ENCODE results near the gene CFAP70. TPM values are rescaled to one million over a fixed set of nuclear protein-coding genes. Genes with fewer than 3 reads are reported as not detected.

The CFAP70 gene
- 1 to 10 TPM; 1.9 to 3.4 TPM for total RNA-seq

DNA sequence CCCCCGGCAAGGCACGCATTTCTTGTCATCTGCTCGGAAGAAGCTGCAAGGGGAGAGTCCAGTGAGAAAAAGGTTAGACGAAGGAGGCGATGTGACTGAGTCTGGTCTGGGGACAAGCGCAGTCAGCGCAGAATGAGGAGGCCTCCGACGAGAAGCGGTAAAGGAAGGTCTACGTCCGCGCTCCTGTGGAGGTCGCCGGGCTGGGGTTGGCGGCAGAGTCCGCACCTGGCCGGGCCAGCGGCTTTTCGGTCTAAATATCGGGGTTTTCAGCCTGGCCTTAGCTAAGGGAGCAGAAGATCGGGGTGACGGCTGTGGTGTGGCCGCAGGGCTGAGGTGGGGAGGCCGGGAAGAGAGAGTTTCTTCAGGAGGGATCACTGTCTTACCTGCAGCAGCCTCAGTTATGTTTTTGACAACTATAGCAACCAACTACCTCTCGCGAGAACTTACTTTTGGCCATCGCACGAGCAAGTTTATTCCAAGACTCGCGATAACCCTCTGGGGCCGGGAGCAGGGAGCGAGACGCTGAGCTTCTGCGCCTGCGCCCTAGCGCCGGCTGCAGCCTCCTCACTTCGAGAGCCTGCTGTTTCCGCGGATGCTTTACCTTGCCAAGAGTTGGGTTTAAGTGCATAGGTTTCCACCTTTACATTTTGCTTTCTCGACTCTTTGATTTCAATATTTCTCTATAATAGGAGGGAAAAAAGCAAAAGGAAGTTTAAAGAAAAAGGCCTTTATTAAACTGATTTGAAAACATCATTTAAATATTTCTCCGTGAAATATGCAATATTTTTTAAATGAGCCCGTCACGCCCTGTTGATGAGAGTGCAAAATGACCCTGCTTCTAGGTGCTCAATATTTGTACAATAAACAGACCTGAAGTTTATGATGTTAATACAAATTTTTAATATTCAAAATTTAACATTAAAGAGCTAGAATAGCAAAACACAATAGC is at the start of gene CFAP70:
TSS of gene CFAP70 (minus strand) at position 534 of the 949 bp plus-strand sequence. CDS start 4,068 bp downstream, outside the sequence.
- peak within 1 kb of the TSS in 1 of 2 donors; percentile 31 for H3K27ac ChIP-seq
- ATAC-seq (ENCODE audit: insufficient number of reproducible peaks, low FRiP score, low read depth) (peak; percentile 86), DNase-seq (ENCODE audit: low spot score) (peak; percentile 66)
- H3K4me1 ChIP-seq (ENCODE audit: control insufficient read depth in 1 of 2, low read depth in 2 of 2), result peaks cover 6 to 7% of the 10 kb centered on the region in 2 donors
- no peaks in the 10 kb centered on the region for H3K9me3 ChIP-seq
- TF ChIP-seq CTCF (IDR thresholded peaks at IDR 0.05), result no peak
- H3K4me3 ChIP-seq, result peak within 1 kb of the TSS; percentile 85
- no peaks in the 10 kb centered on the region for H3K27me3 ChIP-seq (replicated peaks; ENCODE audit: insufficient read depth)
- no peaks in the 10 kb centered on the region for H3K36me3 ChIP-seq

DNA sequence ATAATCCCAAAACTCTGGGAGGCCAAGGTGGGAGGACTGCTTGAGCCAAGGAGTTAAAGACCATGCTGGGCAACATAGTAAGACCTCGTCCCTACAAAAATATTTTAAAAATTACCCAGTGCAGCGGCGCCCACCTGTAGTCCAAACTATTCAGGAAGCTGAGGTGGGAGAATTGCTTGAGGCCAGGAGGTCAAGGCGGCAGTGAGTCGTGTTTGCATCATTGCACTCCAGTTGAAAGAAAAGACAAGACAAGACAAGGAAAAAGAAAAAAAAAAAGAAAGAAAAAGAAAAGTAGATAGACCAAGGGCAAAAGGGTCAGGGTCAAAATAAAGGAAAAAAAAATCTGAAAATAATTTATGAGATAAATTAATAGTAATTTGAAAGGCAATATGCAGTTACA is 49.4 kb upstream of the CFAP70 start:
- Histone ChIP-seq H3K27ac (no peak overlapping the region), H3K36me3 (no peaks in the 10 kb centered on the region), H3K4me3 (no peak overlapping the region), H3K4me1 (ENCODE audit: control insufficient read depth in 1 of 2, low read depth in 2 of 2) (peaks cover 5 to 51% of the 10 kb centered on the region in 2 donors), H3K9me3 (no peaks in the 10 kb centered on the region), H3K27me3 (replicated peaks; ENCODE audit: insufficient read depth) (no peaks in the 10 kb centered on the region)
- no peak for ATAC-seq (ENCODE audit: insufficient number of reproducible peaks, low FRiP score, low read depth)
- TF ChIP-seq CTCF (IDR thresholded peaks at IDR 0.05), result no peak
- DNase-seq (ENCODE audit: low spot score), result no peak

DNA sequence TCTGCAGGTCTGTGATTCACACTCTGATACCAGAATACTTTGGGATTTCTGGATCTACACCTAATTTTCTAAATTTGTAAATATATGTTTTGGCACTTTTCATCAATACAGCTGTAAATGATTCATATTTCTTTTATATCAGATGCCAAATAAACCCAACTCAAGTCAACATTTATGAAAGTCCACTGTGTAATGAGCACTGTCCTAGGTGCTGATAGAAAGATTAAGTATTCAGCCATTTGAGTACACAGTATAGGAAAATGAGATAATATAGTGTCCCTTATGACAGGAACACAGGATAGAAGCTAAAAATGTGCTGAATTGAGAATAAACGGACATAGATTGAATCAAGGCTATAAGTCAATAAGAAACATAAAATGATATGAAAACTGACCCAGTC is 48.8 kb upstream of the CFAP70 start:
- H3K4me1 ChIP-seq (ENCODE audit: control insufficient read depth in 1 of 2, low read depth in 2 of 2), result peaks cover 3 to 50% of the 10 kb centered on the region in 2 donors
- no peak for TF ChIP-seq CTCF (IDR thresholded peaks at IDR 0.05)
- no peak for DNase-seq (ENCODE audit: low spot score)
- H3K9me3 ChIP-seq, result no peaks in the 10 kb centered on the region
- no peaks in the 10 kb centered on the region for H3K27me3 ChIP-seq (replicated peaks; ENCODE audit: insufficient read depth)
- no peak overlapping the region for H3K4me3 ChIP-seq
- no peak overlapping the region for H3K27ac ChIP-seq
- H3K36me3 ChIP-seq, result no peaks in the 10 kb centered on the region
- no peak for ATAC-seq (ENCODE audit: insufficient number of reproducible peaks, low FRiP score, low read depth)

DNA sequence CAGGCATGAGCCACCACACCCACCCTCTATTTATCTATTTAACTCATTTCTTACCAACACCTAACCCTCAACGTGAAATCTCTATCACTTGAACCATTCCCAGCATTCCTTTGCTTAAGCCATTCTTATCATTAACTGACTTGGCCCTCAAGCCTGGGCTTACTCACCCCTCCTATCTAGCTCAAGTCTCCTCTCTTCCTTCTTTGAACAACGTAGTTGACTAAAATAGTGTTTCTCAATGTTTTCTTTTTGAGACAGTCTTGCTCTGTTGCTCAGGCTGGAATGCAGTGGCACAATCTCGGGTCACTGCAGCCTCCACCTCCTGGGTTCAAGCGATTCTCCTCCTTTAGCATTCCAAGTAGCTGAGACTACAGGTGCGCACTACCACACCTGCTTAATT is 48.2 kb upstream of the CFAP70 start:
- no peak for DNase-seq (ENCODE audit: low spot score)
- no peaks in the 10 kb centered on the region for H3K36me3 ChIP-seq
- ATAC-seq (ENCODE audit: insufficient number of reproducible peaks, low FRiP score, low read depth), result no peak

More for the DNA sequence above, 48.2 kb upstream of the CFAP70 start:
- Histone ChIP-seq H3K27me3 (replicated peaks; ENCODE audit: insufficient read depth) (no peaks in the 10 kb centered on the region), H3K4me1 (ENCODE audit: control insufficient read depth in 1 of 2, low read depth in 2 of 2) (peaks cover 0 to 44% of the 10 kb centered on the region in 2 donors), H3K27ac (no peak overlapping the region), H3K4me3 (no peak overlapping the region), H3K9me3 (no peaks in the 10 kb centered on the region)
- no peak for TF ChIP-seq CTCF (IDR thresholded peaks at IDR 0.05)
